Prostate gland (tissue), 2 donors: ENCODE measurements around the gene MRPL23. TPM values are rescaled to one million over a fixed set of nuclear protein-coding genes. Genes with fewer than 3 reads are reported as not detected.

Experiments
- DNase-seq: peaks from one replicate; pipeline ENCODE4 v3.0.0-alpha.2; 2019; ENCODE audit warnings: low spot score
- H3K27ac ChIP-seq, 2 donors: fragments of 200-600 bp; sonication (generic); 2 replicates each; pipeline ENCODE4 v1.5.1; 2017 to 2019
- H3K27me3 ChIP-seq: fragments of 200-600 bp; sonication (generic); replicated peaks from 2 replicates; pipeline ENCODE4 v1.5.1; 2019; ENCODE audit not compliant: insufficient read depth
- H3K36me3 ChIP-seq, 2 donors: fragments of 200-600 bp; sonication (generic); 1 replicate in 1 of 2; 2 replicates in 1 of 2; pipeline versions ENCODE4 v1.5.1 to v1.8.1; 2017 to 2019
- H3K4me1 ChIP-seq: fragments of 200-600 bp; sonication (generic); replicated peaks from 2 replicates; pipeline ENCODE4 v1.5.1; 2019
- H3K4me3 ChIP-seq, 2 donors: fragments of 200-600 bp; sonication (generic); 2 replicates each; pipeline ENCODE4 v1.5.1; 2017 to 2019
- H3K9me3 ChIP-seq: fragments of 200-600 bp; sonication (generic); 2 replicates; pipeline ENCODE4 v1.5.1; 2017
- POLR2A ChIP-seq: fragments of 450-650 bp; IDR thresholded peaks from one replicate; pipeline ENCODE4 v1.6.1; 2016; ENCODE audit warnings: antibody characterized with exemption, mild to moderate bottlenecking
- POLR2AphosphoS5 ChIP-seq: sonication (generic); formaldehyde crosslinking; IDR thresholded peaks from one replicate; pipeline ENCODE4 v1.6.1; 2017; ENCODE audit warnings: antibody characterized with exemption
- WGBS: methylation state at CpG from one replicate; pipeline ENCODE4 v1.1.5; 2018; 5-methylcytosine and 5-hydroxymethylcytosine counted together
- intact Hi-C: fragments of 100-400 bp; cut with DNase I; formaldehyde crosslinking; loops from one replicate; pipeline ENCODE4 v1.14.2; 2022
- total RNA-seq, 2 donors: library from RNA; depleted of rRNA; stranded (reverse); fragments of >200 nt; gene quantifications; one replicate each; pipeline ENCODE4 v1.1.0, GENCODE V29; 2016
- TF ChIP-seq, protein P1 (sequence below), 4 experiments: fragments of 200-600 bp in 2 of 4; fragments of 450-650 bp in 2 of 4; sonication (generic) in 2 of 4; IDR thresholded peaks; 1 replicate in 3 of 4; 2 replicates in 1 of 4; pipeline ENCODE4 v1.5.1; 2016 to 2019; ENCODE audit warnings: antibody characterized with exemption in 4 of 4, mild to moderate bottlenecking in 2 of 4, moderate library complexity in 2 of 4

The MRPL23 gene
- total RNA-seq, 2 donors from 2014 or later: 155 to 162 TPM

DNA sequence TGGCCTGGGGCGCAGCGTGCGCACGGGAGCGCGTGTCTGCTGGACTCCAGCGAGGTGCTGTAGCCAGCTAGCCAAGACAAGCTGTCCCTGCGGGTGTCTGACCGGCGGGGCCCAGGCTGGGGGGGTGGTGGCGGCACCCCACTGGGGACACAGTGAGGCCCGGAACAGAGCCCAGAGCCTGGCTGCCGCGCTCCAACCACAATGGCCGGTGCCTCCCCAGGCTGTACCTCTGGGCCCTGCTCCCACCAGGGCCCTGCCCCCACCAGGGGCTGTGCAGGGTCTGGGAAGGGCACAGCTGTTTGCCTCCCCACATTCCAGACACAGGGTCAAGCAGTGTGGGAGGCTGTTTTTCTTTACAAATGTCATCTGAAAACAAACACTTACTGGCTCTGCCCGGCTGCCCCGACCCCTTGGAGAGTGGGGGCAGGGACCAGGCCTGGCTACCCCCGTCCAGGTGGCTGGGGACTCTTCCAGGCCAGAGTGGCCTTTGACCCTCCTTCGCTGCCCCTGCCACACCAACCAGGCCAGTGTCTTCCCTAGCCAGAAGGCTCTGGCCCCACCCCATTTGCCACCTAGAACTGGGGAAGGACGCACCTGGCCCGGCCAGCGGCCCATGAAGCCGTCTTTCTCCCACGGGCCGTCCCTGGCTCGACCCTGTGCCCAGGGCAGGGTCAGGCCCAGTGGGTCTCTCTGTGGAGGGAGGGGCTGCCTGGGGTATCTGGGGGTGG, 35.9 kb downstream of the MRPL23 start:
- no CpG with 5 or more reads among the region's 26 CpGs for WGBS
- no peaks in the 10 kb centered on the region for H3K4me1 ChIP-seq
- DNase-seq: no peak
- H3K36me3 ChIP-seq: no peaks in the 10 kb centered on the region
- TF ChIP-seq, protein P1, sequence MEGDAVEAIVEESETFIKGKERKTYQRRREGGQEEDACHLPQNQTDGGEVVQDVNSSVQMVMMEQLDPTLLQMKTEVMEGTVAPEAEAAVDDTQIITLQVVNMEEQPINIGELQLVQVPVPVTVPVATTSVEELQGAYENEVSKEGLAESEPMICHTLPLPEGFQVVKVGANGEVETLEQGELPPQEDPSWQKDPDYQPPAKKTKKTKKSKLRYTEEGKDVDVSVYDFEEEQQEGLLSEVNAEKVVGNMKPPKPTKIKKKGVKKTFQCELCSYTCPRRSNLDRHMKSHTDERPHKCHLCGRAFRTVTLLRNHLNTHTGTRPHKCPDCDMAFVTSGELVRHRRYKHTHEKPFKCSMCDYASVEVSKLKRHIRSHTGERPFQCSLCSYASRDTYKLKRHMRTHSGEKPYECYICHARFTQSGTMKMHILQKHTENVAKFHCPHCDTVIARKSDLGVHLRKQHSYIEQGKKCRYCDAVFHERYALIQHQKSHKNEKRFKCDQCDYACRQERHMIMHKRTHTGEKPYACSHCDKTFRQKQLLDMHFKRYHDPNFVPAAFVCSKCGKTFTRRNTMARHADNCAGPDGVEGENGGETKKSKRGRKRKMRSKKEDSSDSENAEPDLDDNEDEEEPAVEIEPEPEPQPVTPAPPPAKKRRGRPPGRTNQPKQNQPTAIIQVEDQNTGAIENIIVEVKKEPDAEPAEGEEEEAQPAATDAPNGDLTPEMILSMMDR (IDR thresholded peaks at IDR 0.05): no peak
- TF ChIP-seq POLR2A (no peak), POLR2AphosphoS5 (no peak)
- no peak overlapping the region for H3K4me3 ChIP-seq
- H3K27ac ChIP-seq: no peak overlapping the region
- H3K9me3 ChIP-seq: no peaks in the 10 kb centered on the region
- intact Hi-C loops: no loop called here
- no peaks in the 10 kb centered on the region for H3K27me3 ChIP-seq

DNA sequence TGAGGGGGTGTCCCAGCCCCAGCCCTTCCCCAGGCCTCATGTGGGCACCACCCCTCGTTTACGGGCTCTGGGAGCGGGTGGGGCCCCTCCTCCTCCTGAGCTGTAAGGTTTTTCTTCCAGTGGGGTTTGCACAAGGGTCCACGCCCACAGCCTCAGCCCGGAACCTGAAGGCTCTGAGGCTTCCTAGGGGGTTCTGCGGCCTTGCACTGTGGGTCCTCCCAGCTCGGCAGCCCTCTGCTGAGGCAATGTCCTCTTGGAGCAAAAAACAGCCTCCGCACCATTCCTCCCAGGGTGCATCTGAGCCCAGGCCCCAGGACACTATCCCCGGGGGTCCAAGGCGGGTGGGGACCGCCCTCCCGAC, 36.4 kb downstream of the MRPL23 start:
- H3K27me3 ChIP-seq: no peaks in the 10 kb centered on the region
- intact Hi-C loops: no loop called here
- no peaks in the 10 kb centered on the region for H3K9me3 ChIP-seq
- TF ChIP-seq, protein P1 (IDR thresholded peaks at IDR 0.05): no peak
- TF ChIP-seq POLR2AphosphoS5 (no peak), POLR2A (no peak)
- H3K36me3 ChIP-seq: no peaks in the 10 kb centered on the region
- no peak for DNase-seq
- no peak overlapping the region for H3K4me3 ChIP-seq
- 80% methylated on average over 7 of the region's 12 CpGs for WGBS
- H3K4me1 ChIP-seq: no peaks in the 10 kb centered on the region
- H3K27ac ChIP-seq: no peak overlapping the region

DNA sequence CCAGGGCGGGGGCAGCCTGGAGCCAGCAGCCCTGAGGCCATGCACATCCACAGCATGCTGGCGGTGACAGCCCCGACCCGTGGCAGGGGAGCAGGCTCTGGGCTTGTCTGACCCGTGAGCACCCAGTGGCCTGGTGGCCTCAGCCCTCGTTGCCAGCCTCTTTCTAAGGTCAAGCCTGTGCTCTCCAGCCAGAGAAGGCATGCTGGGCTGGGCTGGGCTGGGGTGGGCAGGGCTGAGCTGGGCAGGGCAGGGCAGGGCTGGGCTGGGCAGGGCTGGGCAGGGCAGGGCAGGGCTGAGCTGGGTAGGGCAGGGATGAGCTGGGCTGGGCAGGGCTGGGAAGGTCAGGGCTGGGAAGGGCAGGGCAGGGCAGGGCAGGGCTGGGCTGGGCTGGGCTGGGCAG, 39.9 kb downstream of the MRPL23 start:
- DNase-seq: no peak
- H3K36me3 ChIP-seq: no peaks in the 10 kb centered on the region
- intact Hi-C loops: no loop called here
- no peak overlapping the region for H3K4me3 ChIP-seq
- no peaks in the 10 kb centered on the region for H3K27me3 ChIP-seq
- H3K4me1 ChIP-seq: no peaks in the 10 kb centered on the region
- no CpG with 5 or more reads among the region's 6 CpGs for WGBS
- H3K9me3 ChIP-seq: no peaks in the 10 kb centered on the region
- TF ChIP-seq, protein P1 (IDR thresholded peaks at IDR 0.05): no peak
- TF ChIP-seq POLR2A: no peak
- TF ChIP-seq POLR2AphosphoS5: no peak
- no peak overlapping the region for H3K27ac ChIP-seq

DNA sequence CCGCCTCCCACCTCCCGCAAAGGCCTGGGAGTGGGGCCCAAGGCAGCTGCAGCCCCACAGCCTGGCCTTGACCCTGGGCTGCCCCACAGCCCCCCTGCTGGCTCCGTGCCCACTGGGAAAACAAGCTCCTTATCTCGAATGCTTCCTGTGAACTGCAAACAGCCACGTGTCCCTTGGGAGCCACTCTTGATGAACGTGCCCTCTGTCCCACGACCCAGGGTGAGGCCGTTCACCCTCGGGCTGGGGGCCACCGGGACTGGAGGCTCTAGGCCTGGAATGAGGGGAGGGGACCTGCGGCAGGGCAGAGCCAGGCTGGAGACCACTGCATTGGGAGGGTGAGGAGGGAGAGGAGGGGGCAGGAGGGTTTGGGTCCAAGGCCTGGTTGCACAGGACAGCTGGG, 41.0 kb downstream of the MRPL23 start:
- no peaks in the 10 kb centered on the region for H3K27me3 ChIP-seq
- H3K4me1 ChIP-seq: no peaks in the 10 kb centered on the region
- H3K9me3 ChIP-seq: no peaks in the 10 kb centered on the region
- H3K36me3 ChIP-seq: no peaks in the 10 kb centered on the region
- TF ChIP-seq POLR2A (no peak), POLR2AphosphoS5 (no peak)
- TF ChIP-seq, protein P1 (IDR thresholded peaks at IDR 0.05): no peak
- intact Hi-C loops: no loop called here
- no peak overlapping the region for H3K4me3 ChIP-seq
- no CpG with 5 or more reads among the region's 11 CpGs for WGBS
- no peak overlapping the region for H3K27ac ChIP-seq
- DNase-seq: no peak

DNA sequence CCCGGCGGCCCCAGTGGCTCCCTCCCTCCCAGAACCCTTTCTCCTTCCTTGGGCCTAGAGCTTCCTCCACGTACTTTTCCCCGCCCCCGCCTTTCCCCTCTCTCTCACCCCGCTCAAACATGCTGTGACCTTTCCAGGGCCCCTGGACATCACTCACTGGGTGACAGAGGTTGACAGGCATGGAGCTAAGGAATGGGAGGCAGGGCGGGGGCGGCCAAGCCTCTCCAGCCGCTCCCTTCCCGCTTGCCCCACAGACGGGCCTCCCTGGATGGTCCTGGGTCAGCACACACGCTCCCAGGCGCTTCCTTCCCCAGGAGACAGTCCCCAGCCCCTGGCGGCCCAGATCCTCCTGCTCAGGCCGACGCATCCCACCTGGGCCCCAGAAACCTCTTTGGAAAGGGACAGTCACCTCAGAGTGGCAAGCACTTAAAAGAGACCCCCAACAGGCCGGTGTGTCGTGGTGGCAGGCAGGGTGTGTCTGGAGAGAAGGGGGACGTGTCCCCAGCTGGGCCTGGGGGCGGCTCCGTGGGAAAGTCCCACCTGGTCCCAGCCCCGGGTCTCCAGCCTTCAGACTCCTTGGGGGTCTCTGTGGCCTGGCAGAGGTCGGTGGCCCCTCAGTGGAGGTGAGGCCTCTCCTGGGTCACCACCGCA, 41.7 kb downstream of the MRPL23 start:
- Histone ChIP-seq H3K9me3 (no peaks in the 10 kb centered on the region), H3K27me3 (no peaks in the 10 kb centered on the region), H3K36me3 (no peaks in the 10 kb centered on the region), H3K27ac (no peak overlapping the region), H3K4me3 (no peak overlapping the region), H3K4me1 (no peaks in the 10 kb centered on the region)
- no peak for DNase-seq
- TF ChIP-seq, protein P1 (IDR thresholded peaks at IDR 0.05): no peak
- TF ChIP-seq POLR2A (no peak), POLR2AphosphoS5 (no peak)
- whole genome bisulfite sequencing: 85% methylated on average over 11 of the region's 24 CpGs
- intact Hi-C loops: no loop called here
